Measurements from ENCODE around the gene APOL6. TPM values are rescaled to one million over a fixed set of nuclear protein-coding genes. Genes with fewer than 3 reads are reported as not detected.

APOL6 gene
- total and polyA plus RNA-seq, 8 donors, result 7.7 to 49.2 (median 10.2) TPM

DNA sequence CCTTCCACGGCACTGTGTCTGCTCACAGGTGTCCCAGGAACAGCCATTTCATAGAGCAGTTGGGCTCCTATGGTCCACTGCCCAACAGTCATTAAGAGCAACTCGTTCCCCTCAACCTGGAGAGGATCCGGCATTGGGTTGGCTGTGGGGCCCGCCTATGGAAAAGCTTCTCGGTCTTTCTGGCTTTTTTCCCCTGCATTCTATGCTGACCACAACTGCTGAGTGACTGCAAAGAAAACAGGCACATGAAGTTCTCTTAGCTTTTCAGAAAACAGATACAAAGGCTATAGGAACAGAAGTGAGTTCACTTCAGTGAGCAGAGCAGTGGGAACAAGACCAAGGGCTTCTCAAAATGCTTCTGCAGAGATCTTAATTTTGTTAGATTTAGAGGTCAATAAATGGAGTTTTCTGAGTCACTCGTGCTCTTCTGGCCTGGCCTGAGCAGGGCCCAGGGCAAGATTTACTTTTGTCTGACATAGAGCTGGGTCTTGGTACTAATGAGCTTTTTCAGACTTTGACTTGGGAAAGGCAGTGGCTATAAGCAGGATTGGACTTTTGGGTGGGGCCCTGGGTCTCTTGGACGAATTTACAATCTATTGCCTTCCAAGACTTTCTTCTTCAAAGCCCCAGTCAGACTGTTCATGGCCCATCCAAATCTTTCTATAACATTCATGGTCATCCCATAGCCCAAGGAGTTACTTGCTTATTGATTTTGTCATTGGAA lies 55.8 kb downstream of the APOL6 start:
- TF ChIP-seq, protein P1, sequence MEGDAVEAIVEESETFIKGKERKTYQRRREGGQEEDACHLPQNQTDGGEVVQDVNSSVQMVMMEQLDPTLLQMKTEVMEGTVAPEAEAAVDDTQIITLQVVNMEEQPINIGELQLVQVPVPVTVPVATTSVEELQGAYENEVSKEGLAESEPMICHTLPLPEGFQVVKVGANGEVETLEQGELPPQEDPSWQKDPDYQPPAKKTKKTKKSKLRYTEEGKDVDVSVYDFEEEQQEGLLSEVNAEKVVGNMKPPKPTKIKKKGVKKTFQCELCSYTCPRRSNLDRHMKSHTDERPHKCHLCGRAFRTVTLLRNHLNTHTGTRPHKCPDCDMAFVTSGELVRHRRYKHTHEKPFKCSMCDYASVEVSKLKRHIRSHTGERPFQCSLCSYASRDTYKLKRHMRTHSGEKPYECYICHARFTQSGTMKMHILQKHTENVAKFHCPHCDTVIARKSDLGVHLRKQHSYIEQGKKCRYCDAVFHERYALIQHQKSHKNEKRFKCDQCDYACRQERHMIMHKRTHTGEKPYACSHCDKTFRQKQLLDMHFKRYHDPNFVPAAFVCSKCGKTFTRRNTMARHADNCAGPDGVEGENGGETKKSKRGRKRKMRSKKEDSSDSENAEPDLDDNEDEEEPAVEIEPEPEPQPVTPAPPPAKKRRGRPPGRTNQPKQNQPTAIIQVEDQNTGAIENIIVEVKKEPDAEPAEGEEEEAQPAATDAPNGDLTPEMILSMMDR (IDR thresholded peaks at IDR 0.05), result no peak
- no peak for ATAC-seq
- DNase-seq, result no peak
- no peak overlapping the region for H3K27ac ChIP-seq
- intact Hi-C loops (cut with DNase I), result no loop called here
- no peaks in the 10 kb centered on the region for H3K36me3 ChIP-seq
- no peaks in the 10 kb centered on the region for H3K27me3 ChIP-seq
- no peaks in the 10 kb centered on the region for H3K4me1 ChIP-seq
- H3K9me3 ChIP-seq, result no peaks in the 10 kb centered on the region
- no peak overlapping the region for H3K4me3 ChIP-seq

DNA sequence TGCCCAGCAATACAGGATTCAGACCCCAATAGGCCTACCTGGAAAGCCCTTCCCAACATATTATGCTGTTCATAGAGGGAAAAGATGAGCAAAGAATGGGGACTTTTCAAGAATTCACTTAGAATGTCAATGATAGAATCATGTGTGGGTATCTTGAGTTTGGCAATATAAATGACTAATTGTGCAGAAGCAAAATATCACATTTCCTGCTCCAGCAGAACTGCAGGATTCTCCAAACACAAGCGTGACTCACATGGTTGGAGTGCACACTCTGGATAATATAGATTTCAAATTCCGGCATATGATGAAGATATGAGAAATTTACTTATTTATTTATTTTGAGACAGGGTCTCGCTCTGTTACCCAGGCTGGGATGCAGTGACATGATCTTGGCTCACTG lies 56.9 kb downstream of the APOL6 start:
- H3K4me1 ChIP-seq, result no peaks in the 10 kb centered on the region
- no peak overlapping the region for H3K4me3 ChIP-seq
- TF ChIP-seq, protein P1 (IDR thresholded peaks at IDR 0.05), result no peak
- no peaks in the 10 kb centered on the region for H3K9me3 ChIP-seq
- H3K36me3 ChIP-seq, result no peaks in the 10 kb centered on the region
- no peak for DNase-seq
- intact Hi-C loops (cut with DNase I), result no loop called here
- no peak overlapping the region for H3K27ac ChIP-seq
- no peak for ATAC-seq
- no peaks in the 10 kb centered on the region for H3K27me3 ChIP-seq

DNA sequence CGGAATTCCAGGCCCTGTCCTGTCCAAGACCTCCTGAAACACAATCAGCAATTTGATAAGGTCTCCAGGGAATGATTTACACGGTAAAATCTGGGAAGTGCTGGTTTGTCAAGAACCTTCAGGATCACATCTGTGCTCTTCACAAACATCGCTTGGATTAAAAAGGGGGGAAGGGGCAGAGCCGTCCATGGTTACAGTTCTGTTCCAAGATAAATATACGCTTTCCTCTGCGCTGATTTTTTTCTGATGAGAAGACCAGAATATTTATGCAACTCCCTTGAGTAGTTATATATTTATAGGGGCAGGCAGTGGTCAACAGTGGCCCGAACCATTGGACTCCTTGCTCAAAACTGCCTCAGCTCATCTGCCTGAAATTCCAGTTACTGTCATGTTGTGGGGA lies 60.2 kb downstream of the APOL6 start:
- intact Hi-C loops (cut with DNase I), result no loop called here
- H3K9me3 ChIP-seq, result peaks cover 0 to 7% of the 10 kb centered on the region in 2 donors
- no peaks in the 10 kb centered on the region for H3K4me1 ChIP-seq
- H3K27ac ChIP-seq, result no peak overlapping the region
- H3K27me3 ChIP-seq, result no peaks in the 10 kb centered on the region
- DNase-seq (no peak), ATAC-seq (no peak)
- TF ChIP-seq, protein P1 (IDR thresholded peaks at IDR 0.05), result no peak
- H3K36me3 ChIP-seq, result no peaks in the 10 kb centered on the region
- H3K4me3 ChIP-seq, result no peak overlapping the region

DNA sequence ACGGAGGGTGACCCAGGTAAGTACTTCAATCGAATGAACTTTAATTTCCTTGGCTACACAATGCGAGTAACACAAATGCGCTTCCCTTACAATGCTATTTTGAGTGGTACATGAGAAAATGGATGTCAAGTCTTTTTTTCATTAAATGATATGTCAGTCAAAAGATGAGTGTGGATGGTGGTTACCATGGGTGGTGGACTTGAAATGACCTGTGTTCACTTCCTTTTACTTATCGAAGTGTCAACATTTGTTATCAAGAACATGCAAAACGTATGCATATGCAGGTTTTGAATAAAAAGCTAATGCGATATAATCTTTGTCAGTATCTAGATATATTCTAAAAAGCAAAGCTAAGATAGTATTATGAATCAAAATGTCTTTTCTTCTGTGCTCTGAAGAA lies 60.7 kb downstream of the APOL6 start:
- ATAC-seq (no peak), DNase-seq (no peak)
- TF ChIP-seq, protein P1 (IDR thresholded peaks at IDR 0.05), result no peak
- Histone ChIP-seq H3K4me1 (no peaks in the 10 kb centered on the region), H3K9me3 (peaks cover 0 to 7% of the 10 kb centered on the region in 2 donors), H3K27ac (no peak overlapping the region), H3K4me3 (no peak overlapping the region), H3K27me3 (no peaks in the 10 kb centered on the region), H3K36me3 (no peaks in the 10 kb centered on the region)
- intact Hi-C loops (cut with DNase I), result no loop called here

DNA sequence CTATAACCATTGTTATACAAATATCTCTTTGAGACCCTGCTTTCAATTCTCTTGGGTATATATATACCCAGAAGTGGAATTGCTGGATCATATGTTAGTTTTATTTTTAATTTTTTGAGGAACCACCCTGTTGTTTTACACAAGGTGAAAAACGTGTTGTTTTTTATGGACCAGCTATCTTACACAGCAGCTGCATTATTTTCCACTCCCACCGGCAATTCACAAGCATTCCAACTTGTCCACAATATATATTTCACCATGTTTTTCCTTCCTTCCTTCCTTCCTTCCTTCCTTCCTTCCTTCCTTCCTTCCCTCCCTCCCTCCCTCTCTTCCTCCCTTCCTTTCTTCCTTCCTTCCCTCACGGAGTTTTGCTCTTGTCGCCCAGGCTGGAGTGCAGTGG lies 63.1 kb downstream of the APOL6 start:
- H3K36me3 ChIP-seq, result no peaks in the 10 kb centered on the region
- intact Hi-C loops (cut with DNase I), result no loop called here
- DNase-seq (no peak), ATAC-seq (no peak)
- no peaks in the 10 kb centered on the region for H3K27me3 ChIP-seq
- H3K4me3 ChIP-seq, result no peak overlapping the region
- H3K27ac ChIP-seq, result no peak overlapping the region
- H3K9me3 ChIP-seq, result peaks cover 0 to 7% of the 10 kb centered on the region in 2 donors
- H3K4me1 ChIP-seq, result no peaks in the 10 kb centered on the region
- TF ChIP-seq, protein P1 (IDR thresholded peaks at IDR 0.05), result no peak
